DOHH2 (cell line): ENCODE data around the gene HDAC10.
A peak's percentile ranks its signal among the peaks of the same experiment; 100 is the strongest.

ENCODE experiments used
- H3F3A ChIP-seq: fragments of 200-600 bp; sonication (generic), shearing (Covaris generic); 2 replicates; pipeline ENCODE4 v1.6.0; 2016; ENCODE audit warnings: antibody characterized with exemption, mild to moderate bottlenecking; ENCODE audit not compliant: control insufficient read depth, insufficient read depth
- H3K27ac ChIP-seq: fragments of 200-600 bp; sonication (generic); 2 replicates; pipeline ENCODE4 v1.5.1; 2014; ENCODE audit warnings: low read depth, mild to moderate bottlenecking, low read length, moderate library complexity
- H3K27me3 ChIP-seq: fragments of 200-600 bp; sonication (generic); 2 replicates; pipeline ENCODE4 v1.6.1; 2014; ENCODE audit warnings: mild to moderate bottlenecking, low read length, mixed read lengths; ENCODE audit not compliant: control insufficient read depth
- H3K36me3 ChIP-seq: fragments of 200-600 bp; sonication (generic); 2 replicates; pipeline ENCODE4 v1.6.1; 2014; ENCODE audit warnings: mild to moderate bottlenecking, low read length, moderate library complexity, mixed read lengths; ENCODE audit not compliant: control insufficient read depth
- H3K4me1 ChIP-seq: fragments of 200-600 bp; sonication (generic); 2 replicates; pipeline ENCODE4 v1.6.1; 2014; ENCODE audit warnings: mild to moderate bottlenecking, low read length, mixed read lengths; ENCODE audit not compliant: control insufficient read depth
- H3K4me2 ChIP-seq: fragments of 200-600 bp; sonication (generic); 2 replicates; pipeline ENCODE4 v1.6.0; 2014; ENCODE audit warnings: mild to moderate bottlenecking, low read length, moderate library complexity
- H3K4me3 ChIP-seq: fragments of 200-600 bp; sonication (generic); 2 replicates; pipeline ENCODE4 v1.5.1; 2014; ENCODE audit warnings: mild to moderate bottlenecking, low read length, mixed read lengths
- H3K79me2 ChIP-seq: fragments of 200-600 bp; sonication (generic); 2 replicates; pipeline ENCODE4 v1.6.1; 2014; ENCODE audit warnings: mild to moderate bottlenecking, low read length, mixed read lengths; ENCODE audit not compliant: control insufficient read depth
- H3K9me2 ChIP-seq: fragments of 200-600 bp; sonication (generic); replicated peaks from 2 replicates; pipeline ENCODE4 v1.6.1; 2014; ENCODE audit warnings: mild to moderate bottlenecking, low read length, mixed read lengths; ENCODE audit not compliant: control insufficient read depth
- H3K9me3 ChIP-seq: fragments of 200-600 bp; sonication (generic); 2 replicates; pipeline ENCODE4 v1.6.1; 2014; ENCODE audit warnings: antibody characterized with exemption, low read length, mixed read lengths; ENCODE audit not compliant: control insufficient read depth, insufficient read depth
- H4K20me1 ChIP-seq: fragments of 200-600 bp; sonication (generic); 2 replicates; pipeline ENCODE4 v1.6.0; 2014; ENCODE audit warnings: low read depth, mild to moderate bottlenecking, antibody characterized with exemption, low read length, moderate library complexity; ENCODE audit not compliant: control insufficient read depth, insufficient read depth
- EZH2phosphoT487 ChIP-seq: fragments of 200-600 bp; sonication (generic); IDR thresholded peaks from 2 replicates; pipeline ENCODE4 v1.6.1; 2017; ENCODE audit warnings: borderline replicate concordance, mild to moderate bottlenecking, antibody characterized with exemption, low read length, moderate library complexity, mixed read lengths
- TF ChIP-seq, protein P1 (sequence below): fragments of 200-600 bp; sonication (generic); IDR thresholded peaks from one replicate; pipeline ENCODE4 v1.5.1; 2014; ENCODE audit warnings: antibody characterized with exemption, mild to moderate bottlenecking, low read depth, low read length; ENCODE audit not compliant: poor library complexity, severe bottlenecking

HDAC10 gene

DNA sequence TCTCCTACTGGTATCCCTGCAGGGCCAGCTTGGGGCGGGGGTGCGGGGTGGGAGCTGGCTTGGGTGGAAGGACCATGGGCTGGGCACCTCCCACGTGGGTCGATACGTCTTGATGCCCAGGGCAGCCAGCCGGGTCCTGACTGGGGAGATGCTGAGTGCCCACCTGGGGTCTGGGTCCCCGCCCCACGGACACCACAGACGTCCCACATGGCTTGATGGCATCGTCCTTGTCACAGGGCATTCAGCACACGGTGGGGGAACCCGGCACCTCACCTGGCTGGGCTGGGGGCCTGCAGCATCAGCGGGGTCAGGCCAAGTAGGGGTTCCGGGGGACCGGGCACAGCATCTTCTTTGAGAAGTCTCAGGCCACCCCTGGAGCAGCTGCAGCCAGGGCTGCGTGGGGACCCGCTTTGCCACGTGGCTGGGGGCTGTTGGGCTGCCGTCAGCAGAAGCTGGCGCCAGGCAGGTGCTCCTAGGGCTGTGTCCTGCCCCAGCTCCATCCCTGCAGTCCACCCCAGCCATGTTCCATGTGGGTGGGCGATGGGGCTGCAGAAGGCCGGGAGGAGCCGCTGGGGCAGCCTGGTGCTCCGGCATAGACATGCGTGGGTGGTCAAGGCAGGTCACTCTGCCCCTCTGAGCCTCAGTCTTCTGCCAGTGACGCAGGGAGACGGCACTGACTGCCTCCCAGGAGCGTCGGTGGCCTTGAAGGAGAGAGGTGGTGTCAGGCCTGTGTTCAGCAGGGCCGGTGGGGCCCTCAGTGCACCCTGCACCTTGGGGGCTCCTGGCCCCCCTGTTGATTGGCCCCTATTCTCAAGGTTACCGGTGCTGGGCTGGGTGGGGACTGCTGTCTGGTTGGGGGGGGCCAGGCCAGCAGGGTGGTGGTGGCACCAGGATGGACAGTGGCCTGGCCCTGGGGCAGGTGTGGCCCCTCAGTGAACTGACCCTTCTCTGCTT lies 41.8 kb downstream of the HDAC10 start:
- no peak overlapping the region for H3K27ac ChIP-seq
- H3K4me3 ChIP-seq: no peak overlapping the region
- H3K27me3 ChIP-seq: no peaks in the 10 kb centered on the region
- no peak for TF ChIP-seq EZH2phosphoT487
- TF ChIP-seq, protein P1, sequence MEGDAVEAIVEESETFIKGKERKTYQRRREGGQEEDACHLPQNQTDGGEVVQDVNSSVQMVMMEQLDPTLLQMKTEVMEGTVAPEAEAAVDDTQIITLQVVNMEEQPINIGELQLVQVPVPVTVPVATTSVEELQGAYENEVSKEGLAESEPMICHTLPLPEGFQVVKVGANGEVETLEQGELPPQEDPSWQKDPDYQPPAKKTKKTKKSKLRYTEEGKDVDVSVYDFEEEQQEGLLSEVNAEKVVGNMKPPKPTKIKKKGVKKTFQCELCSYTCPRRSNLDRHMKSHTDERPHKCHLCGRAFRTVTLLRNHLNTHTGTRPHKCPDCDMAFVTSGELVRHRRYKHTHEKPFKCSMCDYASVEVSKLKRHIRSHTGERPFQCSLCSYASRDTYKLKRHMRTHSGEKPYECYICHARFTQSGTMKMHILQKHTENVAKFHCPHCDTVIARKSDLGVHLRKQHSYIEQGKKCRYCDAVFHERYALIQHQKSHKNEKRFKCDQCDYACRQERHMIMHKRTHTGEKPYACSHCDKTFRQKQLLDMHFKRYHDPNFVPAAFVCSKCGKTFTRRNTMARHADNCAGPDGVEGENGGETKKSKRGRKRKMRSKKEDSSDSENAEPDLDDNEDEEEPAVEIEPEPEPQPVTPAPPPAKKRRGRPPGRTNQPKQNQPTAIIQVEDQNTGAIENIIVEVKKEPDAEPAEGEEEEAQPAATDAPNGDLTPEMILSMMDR: no peak
- peaks cover 87% of the 10 kb centered on the region for H3K79me2 ChIP-seq
- no peak overlapping the region for H3K4me2 ChIP-seq
- H3K9me3 ChIP-seq: no peaks in the 10 kb centered on the region
- H3K4me1 ChIP-seq: peaks cover 33% of the 10 kb centered on the region
- H4K20me1 ChIP-seq: peaks cover 20% of the 10 kb centered on the region; the same call in 1 of the 2 replicates
- H3F3A ChIP-seq: peaks cover 8% of the 10 kb centered on the region
- H3K36me3 ChIP-seq: peaks cover 92% of the 10 kb centered on the region
- no peaks in the 10 kb centered on the region for H3K9me2 ChIP-seq

DNA sequence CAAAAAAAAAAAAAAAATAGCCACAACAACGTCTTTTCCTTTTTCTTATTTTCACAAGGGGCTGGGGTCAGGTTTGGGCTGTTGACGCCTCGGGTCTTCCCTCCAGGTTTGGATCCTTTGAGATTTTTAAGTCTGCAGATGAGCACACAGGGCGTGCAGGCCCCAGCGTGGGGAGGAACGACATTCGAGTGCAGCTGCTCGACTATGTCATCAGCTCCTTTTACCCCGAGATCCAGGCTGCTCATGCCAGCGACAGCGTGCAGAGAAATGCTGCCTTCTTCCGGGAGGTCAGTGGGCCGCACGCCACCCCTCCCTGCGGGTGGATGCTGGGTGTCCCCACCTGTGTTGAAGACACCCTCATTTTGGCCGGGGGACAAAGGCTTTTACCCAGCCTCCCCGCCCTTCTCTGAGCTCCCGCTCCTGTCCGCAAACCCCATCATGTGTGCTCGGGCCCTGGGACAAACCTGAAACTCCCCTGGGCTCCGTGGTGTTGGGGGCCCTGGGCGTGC lies 42.6 kb downstream of the HDAC10 start:
- Histone ChIP-seq H3K4me2 (no peak overlapping the region), H3K27ac (no peak overlapping the region), H3F3A (peaks cover 8% of the 10 kb centered on the region), H3K4me1 (peaks cover 39% of the 10 kb centered on the region), H3K9me2 (no peaks in the 10 kb centered on the region), H3K36me3 (peaks cover 93% of the 10 kb centered on the region), H3K9me3 (no peaks in the 10 kb centered on the region), H3K4me3 (no peak overlapping the region), H4K20me1 (peaks cover 20% of the 10 kb centered on the region; the same call in 1 of the 2 replicates), H3K27me3 (no peaks in the 10 kb centered on the region), H3K79me2 (peaks cover 87% of the 10 kb centered on the region)
- TF ChIP-seq EZH2phosphoT487: no peak
- TF ChIP-seq, protein P1: no peak

DNA sequence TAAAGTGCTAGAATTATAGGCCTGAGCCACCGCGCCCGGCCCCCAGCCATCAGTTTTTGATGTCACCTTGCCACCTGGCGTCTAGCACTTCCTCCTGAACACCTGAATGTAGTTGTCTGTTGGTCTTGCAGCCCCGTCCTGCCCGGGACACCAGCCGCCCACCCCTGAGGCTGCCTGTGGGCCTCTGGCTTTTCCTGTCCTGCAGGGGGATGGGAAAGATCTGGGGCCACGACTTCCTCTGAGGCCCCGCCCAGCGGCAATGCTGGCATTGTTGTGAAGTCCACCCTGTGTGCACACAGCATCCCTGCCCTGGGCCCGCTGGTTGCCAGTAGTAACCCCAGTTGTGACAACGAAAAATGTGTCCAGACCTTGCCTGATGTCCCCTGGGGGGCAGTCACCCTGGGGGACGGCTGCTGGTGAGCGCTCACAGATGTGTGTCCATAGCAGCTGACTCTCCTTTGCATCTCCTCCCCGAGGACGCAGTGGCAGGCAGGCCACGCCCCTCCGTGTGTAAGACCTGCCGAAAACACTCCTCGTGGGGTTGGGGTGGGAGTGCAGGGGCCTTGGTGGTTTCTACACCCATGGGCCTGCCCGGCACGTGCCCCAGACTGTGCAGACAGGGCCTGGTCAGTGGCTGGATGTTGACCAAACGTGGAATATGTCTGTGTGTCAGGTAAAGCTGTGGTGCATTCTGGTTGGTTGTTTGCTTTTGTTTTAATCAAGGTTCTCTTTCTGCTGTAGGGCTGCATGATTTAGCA lies 43.5 kb downstream of the HDAC10 start:
- no peak overlapping the region for H3K4me2 ChIP-seq
- peak overlapping the region; percentile 29 for H3K27ac ChIP-seq
- H3K27me3 ChIP-seq: no peaks in the 10 kb centered on the region
- peaks cover 8% of the 10 kb centered on the region for H3F3A ChIP-seq
- H3K79me2 ChIP-seq: peaks cover 87% of the 10 kb centered on the region
- no peaks in the 10 kb centered on the region for H3K9me3 ChIP-seq
- H3K4me1 ChIP-seq: peaks cover 48% of the 10 kb centered on the region
- H3K9me2 ChIP-seq: no peaks in the 10 kb centered on the region
- TF ChIP-seq, protein P1: no peak
- TF ChIP-seq EZH2phosphoT487: no peak
- H4K20me1 ChIP-seq: peaks cover 20% of the 10 kb centered on the region; the same call in 1 of the 2 replicates
- H3K36me3 ChIP-seq: peaks cover 93% of the 10 kb centered on the region
- no peak overlapping the region for H3K4me3 ChIP-seq
